Memory B cell (primary cell): ENCODE results near the gene MTIF3.

ENCODE experiments used
- ATAC-seq: fragments of 150-1000 bp; cut with Tn5 transposase; 2 replicates; pipeline ENCODE4 v1.10.0; 2021; ENCODE audit warnings: low read depth, mild to moderate bottlenecking, moderate library complexity
- DNase-seq, 2 donors: peaks; one replicate each; pipeline ENCODE4 v3.0.0; 2022; ENCODE audit warnings: low spot score in 2 of 2
- H3K27ac Mint-ChIP-seq: one replicate; pipeline ENCODE4 v1.8.0; 2022; ENCODE audit warnings: mild to moderate bottlenecking, moderate library complexity, mixed read lengths
- H3K27me3 Mint-ChIP-seq: one replicate; pipeline ENCODE4 v1.8.0; 2022; ENCODE audit warnings: mixed read lengths
- H3K36me3 Mint-ChIP-seq: one replicate; pipeline ENCODE4 v1.8.0; 2022; ENCODE audit warnings: mild to moderate bottlenecking, mixed read lengths
- H3K4me1 Mint-ChIP-seq: one replicate; pipeline ENCODE4 v1.8.0; 2022; ENCODE audit warnings: mixed read lengths
- H3K4me3 Mint-ChIP-seq: one replicate; pipeline ENCODE4 v1.8.0; 2022; ENCODE audit warnings: mild to moderate bottlenecking, moderate library complexity, mixed read lengths
- H3K9me3 Mint-ChIP-seq: one replicate; pipeline ENCODE4 v1.8.0; 2022; ENCODE audit warnings: mixed read lengths

MTIF3 gene

DNA sequence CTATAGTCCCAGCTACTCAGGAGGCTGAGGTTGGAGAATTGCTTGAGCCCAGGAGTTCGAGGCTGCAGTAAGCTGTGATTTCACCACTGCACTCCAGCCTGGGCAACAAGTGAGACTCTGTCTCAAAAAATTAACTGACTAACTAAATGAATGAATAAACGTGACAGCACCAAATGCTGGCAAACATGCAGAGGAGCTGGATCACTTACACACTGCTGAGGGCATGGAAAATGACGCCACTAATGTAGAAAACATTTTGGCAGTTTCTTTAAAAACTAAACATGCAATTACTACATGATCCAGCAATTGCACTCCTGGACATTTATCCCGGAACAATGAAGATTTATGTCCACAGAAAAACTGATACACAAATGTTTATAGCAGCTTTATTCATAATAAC lies 57.3 kb downstream of the MTIF3 start:
- Mint-ChIP-seq H3K4me3 (no peak overlapping the region), H3K27me3 (peaks cover 6% of the 10 kb centered on the region), H3K27ac (no peak overlapping the region), H3K36me3 (no peaks in the 10 kb centered on the region), H3K9me3 (no peaks in the 10 kb centered on the region), H3K4me1 (no peaks in the 10 kb centered on the region)
- no peak for DNase-seq
- no peak for ATAC-seq

DNA sequence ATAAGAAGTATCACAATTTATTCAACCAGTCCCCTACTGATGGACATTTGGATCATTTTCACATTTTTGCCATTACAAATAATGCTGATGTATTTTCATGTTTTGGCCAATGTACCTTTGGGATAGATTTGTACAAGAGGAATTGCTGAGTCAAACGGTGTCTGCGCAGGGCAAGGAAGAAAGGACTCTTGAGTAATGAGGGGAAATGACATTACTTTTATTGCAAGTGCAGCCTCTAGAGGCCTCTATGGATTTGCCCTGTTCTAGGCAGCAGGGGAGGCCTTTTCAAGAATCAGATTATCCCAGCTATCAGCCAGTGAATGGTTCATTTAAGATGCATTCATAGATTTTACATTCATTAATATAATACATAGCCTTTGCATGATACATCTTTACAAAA lies 58.9 kb downstream of the MTIF3 start:
- H3K9me3 Mint-ChIP-seq = no peaks in the 10 kb centered on the region
- peaks cover 5% of the 10 kb centered on the region for H3K27me3 Mint-ChIP-seq
- no peak overlapping the region for H3K4me3 Mint-ChIP-seq
- DNase-seq (no peak), ATAC-seq (no peak)
- H3K4me1 Mint-ChIP-seq = peaks cover 3% of the 10 kb centered on the region
- no peak overlapping the region for H3K27ac Mint-ChIP-seq
- H3K36me3 Mint-ChIP-seq = no peaks in the 10 kb centered on the region

DNA sequence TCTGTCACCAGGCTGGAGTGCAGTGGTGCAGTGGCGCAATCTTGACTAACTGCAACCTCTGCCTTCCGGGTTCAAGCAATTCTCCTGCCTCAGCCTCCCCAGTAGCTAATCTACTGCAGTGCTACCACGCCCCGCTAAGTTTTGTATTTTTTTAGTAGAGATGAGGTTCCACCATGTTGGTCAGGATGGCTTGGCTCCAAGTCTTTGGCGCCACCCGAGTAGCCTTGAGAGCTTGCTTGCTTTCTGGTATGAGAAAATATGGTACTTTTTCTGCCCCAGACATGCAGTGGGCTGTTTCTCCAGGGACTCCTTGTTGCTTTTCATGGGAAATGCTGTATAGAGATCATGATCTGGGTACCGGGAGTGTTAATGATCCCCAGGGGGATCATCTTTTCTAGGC lies 60.5 kb downstream of the MTIF3 start:
- H3K36me3 Mint-ChIP-seq = no peaks in the 10 kb centered on the region
- peaks cover 3% of the 10 kb centered on the region for H3K4me1 Mint-ChIP-seq
- no peak for ATAC-seq
- no peaks in the 10 kb centered on the region for H3K9me3 Mint-ChIP-seq
- H3K27me3 Mint-ChIP-seq = peaks cover 3% of the 10 kb centered on the region
- no peak for DNase-seq
- H3K27ac Mint-ChIP-seq = no peak overlapping the region
- no peak overlapping the region for H3K4me3 Mint-ChIP-seq

DNA sequence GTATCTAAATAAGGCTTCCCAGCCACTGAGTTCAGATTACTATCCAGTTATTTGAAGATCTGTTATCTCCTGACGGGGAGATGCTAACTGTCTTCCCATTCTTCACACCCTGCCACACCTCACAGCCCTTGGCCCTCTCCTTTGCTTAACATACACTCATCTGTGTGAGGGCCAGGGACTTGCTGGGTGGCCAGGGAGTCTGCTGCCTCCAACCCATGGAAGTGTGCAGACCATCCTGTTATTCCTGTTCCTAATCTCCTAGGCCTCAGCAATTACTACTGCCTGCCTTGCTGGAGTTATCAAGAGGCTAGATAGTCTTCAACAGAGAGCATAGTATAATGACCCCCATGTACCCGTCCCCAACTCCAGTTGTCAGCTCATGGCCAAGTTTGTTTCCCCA lies 62.1 kb downstream of the MTIF3 start:
- no peak overlapping the region for H3K4me3 Mint-ChIP-seq
- H3K27ac Mint-ChIP-seq = no peak overlapping the region
- ATAC-seq (no peak), DNase-seq (no peak)
- peaks cover 5% of the 10 kb centered on the region for H3K4me1 Mint-ChIP-seq
- peaks cover 6% of the 10 kb centered on the region for H3K27me3 Mint-ChIP-seq
- no peaks in the 10 kb centered on the region for H3K9me3 Mint-ChIP-seq
- no peaks in the 10 kb centered on the region for H3K36me3 Mint-ChIP-seq
